H1 (cell line): Measurements from ENCODE around the gene MRPL39. TPM values are rescaled to one million over a fixed set of nuclear protein-coding genes. Genes with fewer than 3 reads are reported as not detected.

Experiments
- CTCF ChIA-PET: fragments of 300-600 bp; sonication (Branson Sonifier 250); formaldehyde crosslinking; loops from one replicate; lab custom pipeline; 2021; ENCODE audit not compliant: partially characterized antibody; lab: Charles Lee
- POLR2A ChIA-PET: fragments of 300-600 bp; sonication (Branson Sonifier 250); formaldehyde crosslinking; loops from one replicate; lab custom pipeline; 2021; ENCODE audit warnings: inconsistent platforms; ENCODE audit not compliant: partially characterized antibody; lab: Charles Lee
- DNase-seq, 2 experiments: peaks; one replicate each; pipeline versions ENCODE4 v3.0.0 to v3.0.0-alpha.2; 2010 to 2022; ENCODE audit warnings: low spot score in 2 of 2, low read depth in 1 of 2, mixed read lengths in 1 of 2
- FAIRE-seq: peaks from 2 replicates; lab custom pipeline; 2011; peaks lifted over from hg19 to GRCh38; lab: Jason Lieb, UNC
- H2AFZ ChIP-seq: 2 replicates; pipeline ENCODE4 v1.8.1; 2012; ENCODE audit warnings: low read length, inconsistent platforms
- H2AK5ac ChIP-seq: 2 replicates; pipeline ENCODE4 v1.6.1; 2013; ENCODE audit warnings: low read depth, low read length
- H2BK120ac ChIP-seq: replicated peaks from 2 replicates; pipeline ENCODE3; 2013; ENCODE audit warnings: low read depth, low read length, inconsistent platforms
- H2BK12ac ChIP-seq: 2 replicates; pipeline ENCODE4 v1.6.1; 2013; ENCODE audit warnings: low read depth, low read length
- H2BK15ac ChIP-seq: 2 replicates; pipeline ENCODE4 v1.6.1; 2013; ENCODE audit warnings: low read length
- H2BK20ac ChIP-seq: 2 replicates; pipeline ENCODE4 v1.6.1; 2013; ENCODE audit warnings: low read length
- H2BK5ac ChIP-seq: 2 replicates; pipeline ENCODE4 v1.6.1; 2013; ENCODE audit warnings: low read depth, low read length
- H3K14ac ChIP-seq: 2 replicates; pipeline ENCODE4 v1.6.1; 2013; ENCODE audit warnings: inconsistent platforms; ENCODE audit not compliant: insufficient read length
- H3K18ac ChIP-seq: 2 replicates; pipeline ENCODE4 v1.6.1; 2013; ENCODE audit warnings: low read length; ENCODE audit errors: extremely low read depth
- H3K23ac ChIP-seq: 2 replicates; pipeline ENCODE4 v1.6.1; 2013; ENCODE audit warnings: inconsistent platforms; ENCODE audit not compliant: insufficient read length
- H3K23me2 ChIP-seq: 2 replicates; pipeline ENCODE4 v1.6.1; 2013; ENCODE audit warnings: low read depth, low read length
- H3K27ac ChIP-seq: 2 replicates; pipeline ENCODE4 v1.6.1; 2011; ENCODE audit warnings: low read depth, low read length, inconsistent platforms
- H3K27me3 ChIP-seq, 4 experiments: replicated peaks in 1 of 4; 1 replicate in 1 of 4; 2 replicates in 3 of 4; pipeline versions ENCODE4 v1.6.1 to v1.8.1; 2011 to 2013; ENCODE audit warnings: low read length in 3 of 4, mild to moderate bottlenecking in 3 of 4, inconsistent platforms in 2 of 4, mixed read lengths in 2 of 4, moderate library complexity in 1 of 4; ENCODE audit not compliant: control insufficient read depth in 3 of 4, insufficient read depth in 3 of 4; ENCODE audit errors: extremely low read depth in 1 of 4
- H3K36me3 ChIP-seq, 4 experiments: 2 replicates each; pipeline versions ENCODE4 v1.6.1 to v1.8.1; 2011 to 2013; ENCODE audit warnings: mild to moderate bottlenecking in 4 of 4, low read length in 3 of 4, moderate library complexity in 2 of 4, control low read depth in 1 of 4, inconsistent platforms in 1 of 4; ENCODE audit not compliant: insufficient read depth in 4 of 4, control insufficient read depth in 2 of 4
- H3K4ac ChIP-seq: replicated peaks from 2 replicates; pipeline ENCODE3; 2013; ENCODE audit warnings: low read length, low read depth, mixed read lengths, inconsistent platforms; ENCODE audit not compliant: insufficient read length
- H3K4me1 ChIP-seq, 4 experiments: replicated peaks in 1 of 4; 1 replicate in 1 of 4; 2 replicates in 3 of 4; pipeline versions ENCODE4 v1.6.1 to v1.8.1; 2011 to 2013; ENCODE audit warnings: low read length in 3 of 4, inconsistent platforms in 2 of 4, mixed read lengths in 1 of 4; ENCODE audit not compliant: insufficient read depth in 4 of 4, control insufficient read depth in 3 of 4
- H3K4me2 ChIP-seq, 2 experiments: 2 replicates each; pipeline versions ENCODE4 v1.6.1 to v1.8.1; 2011 to 2013; ENCODE audit warnings: low read depth in 2 of 2, low read length in 2 of 2, control low read depth in 1 of 2, inconsistent platforms in 1 of 2, mild to moderate bottlenecking in 1 of 2; ENCODE audit not compliant: insufficient read depth in 1 of 2
- H3K4me3 ChIP-seq, 4 experiments: fragments of 200-600, 300-600 bp in 1 of 4; sonication (generic), shearing (Covaris generic), sonication (Bioruptor Twin) in 1 of 4; 2 replicates each; pipeline versions ENCODE4 v1.5.1 to v1.8.1; 2011 to 2016; ENCODE audit warnings: low read length in 4 of 4, low read depth in 3 of 4, control low read depth in 2 of 4, inconsistent platforms in 2 of 4, mild to moderate bottlenecking in 2 of 4, mixed read lengths in 1 of 4, moderate library complexity in 1 of 4; ENCODE audit not compliant: insufficient read depth in 2 of 4; ENCODE audit errors: extremely low read depth in 1 of 4
- H3K56ac ChIP-seq: replicated peaks from 2 replicates; pipeline ENCODE3; 2013; ENCODE audit warnings: low read depth, mild to moderate bottlenecking, mixed read lengths, low read length, inconsistent platforms; ENCODE audit not compliant: insufficient read length
- H3K79me1 ChIP-seq: 2 replicates; pipeline ENCODE4 v1.6.1; 2013; ENCODE audit warnings: low read depth, low read length, control low read depth
- H3K79me2 ChIP-seq, 2 experiments: 2 replicates each; pipeline versions ENCODE4 v1.6.1 to v1.8.1; 2012 to 2013; ENCODE audit warnings: low read length in 2 of 2, mild to moderate bottlenecking in 2 of 2, inconsistent platforms in 1 of 2; ENCODE audit not compliant: insufficient read depth in 2 of 2, control insufficient read depth in 1 of 2
- H3K9ac ChIP-seq, 4 experiments: replicated peaks in 1 of 4; 1 replicate in 1 of 4; 2 replicates in 3 of 4; pipeline versions ENCODE4 v1.6.1 to v1.8.1; 2011 to 2013; ENCODE audit warnings: low read depth in 3 of 4, low read length in 3 of 4, control low read depth in 2 of 4, mild to moderate bottlenecking in 2 of 4, moderate library complexity in 2 of 4, inconsistent platforms in 1 of 4; ENCODE audit errors: extremely low read depth in 1 of 4
- H3K9me3 ChIP-seq, 2 experiments: 2 replicates each; pipeline versions ENCODE4 v1.6.1 to v1.8.1; 2012 to 2013; ENCODE audit warnings: mild to moderate bottlenecking in 2 of 2, moderate library complexity in 2 of 2, control low read depth in 1 of 2, inconsistent platforms in 1 of 2, low read depth in 1 of 2, low read length in 1 of 2, mixed read lengths in 1 of 2; ENCODE audit not compliant: insufficient read depth in 2 of 2
- H4K20me1 ChIP-seq, 2 experiments: replicated peaks in 1 of 2; 2 replicates each; pipeline versions ENCODE3 to v1.8.1; 2011 to 2013; ENCODE audit warnings: inconsistent platforms in 2 of 2, low read length in 2 of 2, mild to moderate bottlenecking in 1 of 2; ENCODE audit not compliant: insufficient read depth in 2 of 2, control insufficient read depth in 1 of 2
- H4K5ac ChIP-seq: 2 replicates; pipeline ENCODE4 v1.6.1; 2013; ENCODE audit warnings: low read length, low read depth, mixed read lengths, inconsistent platforms; ENCODE audit not compliant: insufficient read length
- H4K8ac ChIP-seq: 2 replicates; pipeline ENCODE4 v1.8.0; 2013; ENCODE audit warnings: mild to moderate bottlenecking, moderate library complexity, low read length, inconsistent platforms; ENCODE audit not compliant: insufficient read depth; ENCODE audit errors: extremely low read depth
- H4K91ac ChIP-seq: replicated peaks from 2 replicates; pipeline ENCODE3; 2013; ENCODE audit warnings: low read length, mixed read lengths, inconsistent platforms; ENCODE audit not compliant: insufficient read length
- CEBPB ChIP-seq: IDR thresholded peaks from 2 replicates; pipeline ENCODE4 v1.6.1; 2012; ENCODE audit warnings: low read depth, low read length
- KDM5A ChIP-seq: fragments of 200-600 bp; IDR thresholded peaks from 2 replicates; pipeline ENCODE4 v1.7.1; 2012; ENCODE audit warnings: mild to moderate bottlenecking, low read length, inconsistent platforms, mixed read lengths
- PHF8 ChIP-seq: fragments of 200-600 bp; sonication (generic); conservative IDR thresholded peaks from 2 replicates; pipeline ENCODE4 v1.7.1; 2012; ENCODE audit warnings: low read depth, mild to moderate bottlenecking, inconsistent platforms, low read length, moderate library complexity
- POLR2A ChIP-seq, 2 experiments: IDR thresholded peaks; 1 replicate in 1 of 2; 2 replicates in 1 of 2; pipeline ENCODE4 v1.6.1; 2011; ENCODE audit warnings: low read depth in 2 of 2, low read length in 2 of 2, mild to moderate bottlenecking in 2 of 2; ENCODE audit errors: control extremely low read depth in 1 of 2
- RBBP5 ChIP-seq: IDR thresholded peaks from 2 replicates; pipeline ENCODE4 v1.7.1; 2012; ENCODE audit warnings: low read depth, mild to moderate bottlenecking, inconsistent platforms, low read length, moderate library complexity, borderline replicate concordance
- RNF2 ChIP-seq: fragments of 200-900, 300-1000 bp; sonication (generic); IDR thresholded peaks from 2 replicates; pipeline ENCODE4 v1.7.1; 2016; ENCODE audit warnings: borderline replicate concordance, low read depth, mild to moderate bottlenecking, antibody characterized with exemption, low read length; ENCODE audit not compliant: poor library complexity, severe bottlenecking; ENCODE audit errors: missing control alignments
- RXRA ChIP-seq: IDR thresholded peaks from 2 replicates; pipeline ENCODE4 v1.6.1; 2011; ENCODE audit warnings: low read depth, mild to moderate bottlenecking, low read length, moderate library complexity; ENCODE audit not compliant: insufficient read depth
- SIN3A ChIP-seq, 2 experiments: IDR thresholded peaks in 1 of 2; conservative IDR thresholded peaks in 1 of 2; 2 replicates each; pipeline ENCODE4 v1.6.1; 2011 to 2012; ENCODE audit warnings: low read length in 2 of 2, improper control_type of control experiment in 1 of 2, low read depth in 1 of 2, mild to moderate bottlenecking in 1 of 2
- SP1 ChIP-seq: IDR thresholded peaks from 2 replicates; pipeline ENCODE4 v1.6.1; 2011; ENCODE audit warnings: low read depth, low read length
- whole genome bisulfite sequencing, 2 experiments: shearing (Covaris generic) in 1 of 2; methylation state at CpG; one replicate each; pipeline versions ENCODE4 v1.1.6 to v1.1.7; 2013 to 2015; ENCODE audit warnings: low lambda C conversion rate in 2 of 2, mixed read lengths in 2 of 2, inconsistent platforms in 1 of 2, low coverage in 1 of 2, missing lambda C conversion rate in 1 of 2; ENCODE audit not compliant: insufficient replicate concordance in 2 of 2, insufficient coverage in 1 of 2, insufficient read length in 1 of 2; ENCODE audit errors: extremely low coverage in 1 of 2, missing lambda C conversion rate in 1 of 2; 5-methylcytosine and 5-hydroxymethylcytosine counted together
- polyA plus RNA-seq, 7 experiments: library from polyadenylated mRNA; depleted of rRNA in 3 of 7; stranded (reverse) in 5 of 7; unstranded in 2 of 7; fragments of >200 nt in 5 of 7; fragments of 200-250 nt in 2 of 7; gene quantifications; 1 replicate in 5 of 7; 2 replicates in 1 of 7; 4 replicates in 1 of 7; pipeline versions ENCODE4 v1.2.1 to v1.2.3, GENCODE V29; 2011 to 2013; ENCODE audit warnings: missing spikeins in 2 of 7, mixed read lengths in 2 of 7
- total RNA-seq: library from RNA; stranded (reverse); fragmentation: NEBNext Ultra II Directional; extraction: Animal tissue kit (Norgen Biotek cat#: 25700); gene quantifications from 2 replicates; pipeline ENCODE4 v1.2.1, GENCODE V29; 2021
- TF ChIP-seq, protein P1 (sequence below): IDR thresholded peaks from 2 replicates; pipeline ENCODE4 v1.6.1; 2012; ENCODE audit warnings: low read length, inconsistent platforms
- TF ChIP-seq, protein P2 (sequence below): IDR thresholded peaks from 2 replicates; pipeline ENCODE4 v1.6.1; 2012; ENCODE audit warnings: inconsistent platforms

Gene MRPL39
- total and polyA plus RNA-seq, 2 of the 8 experiments (the other 6 are each of a cell fraction or from before 2014, with no cell fraction given), result 20.3 to 43.2 TPM

DNA sequence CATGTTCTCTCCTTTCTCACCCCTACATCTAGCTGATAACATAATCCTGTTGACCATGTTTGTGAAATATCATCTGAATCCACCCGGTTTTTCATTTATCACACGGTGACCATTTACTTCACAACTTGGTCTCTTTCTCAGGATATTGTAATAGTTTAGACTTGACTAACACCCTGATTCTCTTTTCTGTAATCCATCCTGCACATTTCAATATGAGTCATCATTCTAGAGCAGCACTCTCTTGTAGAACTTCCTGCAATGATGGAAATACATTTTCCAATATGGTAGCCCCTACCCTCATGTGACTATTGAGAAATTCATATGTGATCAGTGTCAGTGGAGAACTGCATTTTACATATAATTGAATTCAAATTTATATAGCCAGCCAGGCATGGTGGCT, 29.4 kb upstream of the MRPL39 start:
- Histone ChIP-seq H2BK120ac (no peak overlapping the region), H3K9ac (no peak overlapping the region), H3K18ac (no peak overlapping the region), H2AK5ac (no peak overlapping the region), H3K23me2 (peaks cover 8% of the 10 kb centered on the region), H3K4me3 (no peak overlapping the region), H4K20me1 (no peaks in the 10 kb centered on the region), H3K27me3 (peaks cover 0 to 5% (median 2%) of the 10 kb centered on the region in 4 experiments; a peak in 3 of 7 replicates), H2BK15ac (no peak overlapping the region), H3K27ac (no peak overlapping the region), H3K79me1 (no peaks in the 10 kb centered on the region), H3K4ac (no peak overlapping the region), H2BK5ac (no peak overlapping the region), H4K91ac (no peak overlapping the region), H2BK12ac (no peak overlapping the region), H3K23ac (no peak overlapping the region), H2AFZ (no peak overlapping the region), H3K79me2 (no peaks in the 10 kb centered on the region), H3K4me2 (no peak overlapping the region), H4K5ac (no peak overlapping the region), H3K14ac (no peak overlapping the region), H2BK20ac (no peak overlapping the region), H3K56ac (no peak overlapping the region), H3K9me3 (no peaks in the 10 kb centered on the region), H3K4me1 (peaks cover 0 to 3% (median under 1%) of the 10 kb centered on the region in 4 experiments; a peak in 3 of 7 replicates), H3K36me3 (no peaks in the 10 kb centered on the region), H4K8ac (no peak overlapping the region)
- POLR2A ChIA-PET, result no interaction called here
- CTCF ChIA-PET, result interaction anchor here (1.1 to 1.5 kb wide), 2 partner anchors 28 to 233 kb away, joined by 3 to 6 read pairs; no protein-coding TSS in a partner anchor
- DNase-seq, result no peak
- 89% methylated on average over 2 of the region's 2 CpGs; no CpG with 5 or more reads in 1 of the 2 experiments for WGBS, 2 experiments
- FAIRE-seq, result no peak
- no peak for TF ChIP-seq KDM5A
- TF ChIP-seq RNF2, result no peak
- TF ChIP-seq SP1, result no peak
- TF ChIP-seq RXRA, result no peak
- no peak for TF ChIP-seq SIN3A (conservative IDR thresholded peaks at IDR 0.05 in 1 of 2, IDR thresholded peaks at IDR 0.05 in 1 of 2; ENCODE audit: low read depth in 1 of 2, low read length in 2 of 2)
- no peak for TF ChIP-seq RBBP5
- no peak for TF ChIP-seq CEBPB
- TF ChIP-seq, protein P1, sequence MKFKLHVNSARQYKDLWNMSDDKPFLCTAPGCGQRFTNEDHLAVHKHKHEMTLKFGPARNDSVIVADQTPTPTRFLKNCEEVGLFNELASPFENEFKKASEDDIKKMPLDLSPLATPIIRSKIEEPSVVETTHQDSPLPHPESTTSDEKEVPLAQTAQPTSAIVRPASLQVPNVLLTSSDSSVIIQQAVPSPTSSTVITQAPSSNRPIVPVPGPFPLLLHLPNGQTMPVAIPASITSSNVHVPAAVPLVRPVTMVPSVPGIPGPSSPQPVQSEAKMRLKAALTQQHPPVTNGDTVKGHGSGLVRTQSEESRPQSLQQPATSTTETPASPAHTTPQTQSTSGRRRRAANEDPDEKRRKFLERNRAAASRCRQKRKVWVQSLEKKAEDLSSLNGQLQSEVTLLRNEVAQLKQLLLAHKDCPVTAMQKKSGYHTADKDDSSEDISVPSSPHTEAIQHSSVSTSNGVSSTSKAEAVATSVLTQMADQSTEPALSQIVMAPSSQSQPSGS, result no peak
- TF ChIP-seq POLR2A (IDR thresholded peaks at IDR 0.05; ENCODE audit: control extremely low read depth in 1 of 2, low read depth in 2 of 2, low read length in 2 of 2), result no peak
- TF ChIP-seq, protein P2, sequence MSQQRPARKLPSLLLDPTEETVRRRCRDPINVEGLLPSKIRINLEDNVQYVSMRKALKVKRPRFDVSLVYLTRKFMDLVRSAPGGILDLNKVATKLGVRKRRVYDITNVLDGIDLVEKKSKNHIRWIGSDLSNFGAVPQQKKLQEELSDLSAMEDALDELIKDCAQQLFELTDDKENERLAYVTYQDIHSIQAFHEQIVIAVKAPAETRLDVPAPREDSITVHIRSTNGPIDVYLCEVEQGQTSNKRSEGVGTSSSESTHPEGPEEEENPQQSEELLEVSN, result no peak
- TF ChIP-seq PHF8, result no peak
